ENCODE measurements around the gene PXMP4.

- TF ChIP-seq CTCF (IDR thresholded peaks at IDR 0.05; ENCODE audit: low read depth, low read length, poor library complexity, severe bottlenecking) (no peak), EZH2phosphoT487 (IDR thresholded peaks at IDR 0.05; ENCODE audit: borderline replicate concordance, low read length) (no peak)
These were observed 57.9 kb downstream of the PXMP4 start, which contains the start of gene C20orf144 for GRCh38 chr20:33662172-33662571.
